ENCODE measurements around the gene SRPK2.
A peak's percentile ranks its signal among the peaks of the same experiment; 100 is the strongest.

The SRPK2 gene

DNA sequence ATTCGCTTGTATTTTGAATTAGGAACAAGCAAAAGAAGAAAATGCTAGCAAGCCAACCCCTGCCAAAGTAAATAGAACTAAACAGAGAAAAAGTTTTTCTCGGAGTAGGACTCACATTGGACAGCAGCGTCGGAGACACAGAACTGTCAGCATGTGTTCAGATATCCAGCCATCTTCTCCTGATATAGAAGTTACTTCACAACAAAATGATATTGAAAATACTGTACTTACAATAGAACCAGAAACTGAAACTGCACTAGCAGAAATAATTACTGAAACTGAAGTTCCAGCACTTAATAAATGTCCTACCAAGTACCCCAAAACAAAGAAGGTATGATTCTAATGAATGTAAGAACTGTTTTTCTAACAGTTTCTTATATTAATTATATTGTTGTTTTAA, 286.9 kb downstream of the SRPK2 start:
- no peak for DNase-seq (ENCODE audit: low read depth)
- no peak overlapping the region for H3K4me3 ChIP-seq (ENCODE audit: low read length)
- TF ChIP-seq, protein P1, sequence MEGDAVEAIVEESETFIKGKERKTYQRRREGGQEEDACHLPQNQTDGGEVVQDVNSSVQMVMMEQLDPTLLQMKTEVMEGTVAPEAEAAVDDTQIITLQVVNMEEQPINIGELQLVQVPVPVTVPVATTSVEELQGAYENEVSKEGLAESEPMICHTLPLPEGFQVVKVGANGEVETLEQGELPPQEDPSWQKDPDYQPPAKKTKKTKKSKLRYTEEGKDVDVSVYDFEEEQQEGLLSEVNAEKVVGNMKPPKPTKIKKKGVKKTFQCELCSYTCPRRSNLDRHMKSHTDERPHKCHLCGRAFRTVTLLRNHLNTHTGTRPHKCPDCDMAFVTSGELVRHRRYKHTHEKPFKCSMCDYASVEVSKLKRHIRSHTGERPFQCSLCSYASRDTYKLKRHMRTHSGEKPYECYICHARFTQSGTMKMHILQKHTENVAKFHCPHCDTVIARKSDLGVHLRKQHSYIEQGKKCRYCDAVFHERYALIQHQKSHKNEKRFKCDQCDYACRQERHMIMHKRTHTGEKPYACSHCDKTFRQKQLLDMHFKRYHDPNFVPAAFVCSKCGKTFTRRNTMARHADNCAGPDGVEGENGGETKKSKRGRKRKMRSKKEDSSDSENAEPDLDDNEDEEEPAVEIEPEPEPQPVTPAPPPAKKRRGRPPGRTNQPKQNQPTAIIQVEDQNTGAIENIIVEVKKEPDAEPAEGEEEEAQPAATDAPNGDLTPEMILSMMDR (conservative IDR thresholded peaks at IDR 0.05; ENCODE audit: low read depth, low read length) = no peak

DNA sequence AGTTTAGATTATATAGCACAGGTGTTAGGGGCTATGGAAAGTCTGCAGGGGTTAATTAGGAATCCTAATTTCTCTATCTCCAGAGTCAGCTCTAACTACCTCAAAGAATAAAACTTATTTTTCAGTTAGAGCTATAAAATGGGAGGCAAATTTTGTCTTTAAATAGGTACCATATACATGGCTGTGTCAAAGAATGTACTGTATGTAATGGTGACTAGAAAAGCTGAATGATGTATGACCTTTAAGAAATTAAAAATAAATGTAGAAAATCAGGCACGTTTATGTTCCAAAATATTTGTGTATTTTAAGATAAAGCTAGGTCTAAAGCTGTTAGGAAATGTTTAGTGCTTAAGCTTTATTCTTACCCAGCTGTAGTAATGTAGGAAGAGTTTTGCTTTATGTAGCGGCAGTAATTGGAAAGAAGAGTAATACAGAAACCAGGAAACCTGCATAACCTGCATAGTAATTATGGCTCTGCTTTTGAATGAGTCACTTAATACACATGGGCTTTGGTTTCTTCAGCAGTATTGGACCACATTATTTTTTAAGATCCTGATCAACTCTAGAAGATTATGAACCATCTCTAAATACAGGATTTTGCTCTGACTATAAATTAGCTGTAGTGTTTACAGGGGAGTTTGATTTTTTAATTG, 289.7 kb downstream of the SRPK2 start:
- no peak overlapping the region for H3K4me3 ChIP-seq (ENCODE audit: low read length)
- peak; percentile 5 for DNase-seq (ENCODE audit: low read depth)
- TF ChIP-seq, protein P1 (conservative IDR thresholded peaks at IDR 0.05; ENCODE audit: low read depth, low read length) = no peak

DNA sequence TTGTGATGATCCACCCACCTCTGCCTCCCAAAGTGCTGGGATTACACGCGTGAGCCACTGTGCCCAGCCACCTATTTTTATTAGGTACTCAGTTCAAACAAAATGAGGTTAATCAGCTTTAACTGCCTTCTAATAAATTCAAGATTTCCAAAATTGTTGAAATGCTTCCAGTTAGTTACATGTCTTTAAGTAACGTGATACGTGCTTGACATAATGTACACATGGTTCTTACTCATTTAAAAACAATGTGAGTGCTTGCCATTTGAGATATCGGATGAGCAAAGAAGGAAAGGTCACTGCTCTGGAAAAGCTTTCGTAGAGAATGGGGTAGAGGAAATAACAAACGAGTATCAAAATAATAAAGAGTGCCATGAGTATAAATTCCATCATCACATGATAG, 291.1 kb downstream of the SRPK2 start:
- no peak overlapping the region for H3K4me3 ChIP-seq (ENCODE audit: low read length)
- TF ChIP-seq, protein P1 (conservative IDR thresholded peaks at IDR 0.05; ENCODE audit: low read depth, low read length) = no peak
- DNase-seq (ENCODE audit: low read depth) = peak; percentile 51

DNA sequence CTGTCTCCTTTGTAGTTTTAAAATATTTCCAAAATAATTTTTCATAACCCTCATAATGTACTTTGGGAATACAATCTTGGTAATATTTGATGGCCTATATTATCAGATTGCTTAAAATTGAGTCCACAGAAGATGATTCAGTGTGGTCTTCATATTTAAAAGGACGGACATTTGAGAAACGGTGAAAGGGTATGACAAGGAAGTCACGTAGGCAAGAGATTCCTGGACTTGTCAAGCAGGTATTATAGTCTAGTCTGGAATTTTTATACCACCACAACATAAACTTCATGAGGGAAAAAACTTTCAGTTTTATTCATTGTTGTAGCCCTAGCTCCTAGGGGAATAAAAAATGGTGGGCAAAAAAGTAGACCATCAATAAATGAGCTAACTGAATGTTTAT, 292.4 kb downstream of the SRPK2 start:
- no peak overlapping the region for H3K4me3 ChIP-seq (ENCODE audit: low read length)
- TF ChIP-seq, protein P1 (conservative IDR thresholded peaks at IDR 0.05; ENCODE audit: low read depth, low read length) = no peak
- DNase-seq (ENCODE audit: low read depth) = no peak

DNA sequence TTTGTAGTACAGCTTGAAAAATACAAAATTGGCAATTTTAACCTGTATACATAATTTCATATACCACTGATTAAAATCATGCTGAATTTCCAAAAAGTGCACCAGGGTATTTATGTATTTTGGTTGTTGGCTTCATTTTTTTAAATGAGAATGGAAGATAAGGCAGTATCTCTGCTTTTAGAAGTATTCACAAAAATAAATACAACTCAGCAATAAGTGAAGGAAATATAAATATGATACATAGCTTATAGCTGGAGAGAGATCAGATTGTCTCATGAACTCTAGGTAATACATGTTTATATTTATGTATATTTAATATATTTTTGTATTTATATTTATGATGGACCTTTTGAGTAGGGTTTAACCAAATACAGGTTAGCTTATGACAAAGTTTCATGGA, 293.8 kb downstream of the SRPK2 start:
- no peak overlapping the region for H3K4me3 ChIP-seq (ENCODE audit: low read length)
- DNase-seq (ENCODE audit: low read depth) = no peak
- TF ChIP-seq, protein P1 (conservative IDR thresholded peaks at IDR 0.05; ENCODE audit: low read depth, low read length) = no peak

DNA sequence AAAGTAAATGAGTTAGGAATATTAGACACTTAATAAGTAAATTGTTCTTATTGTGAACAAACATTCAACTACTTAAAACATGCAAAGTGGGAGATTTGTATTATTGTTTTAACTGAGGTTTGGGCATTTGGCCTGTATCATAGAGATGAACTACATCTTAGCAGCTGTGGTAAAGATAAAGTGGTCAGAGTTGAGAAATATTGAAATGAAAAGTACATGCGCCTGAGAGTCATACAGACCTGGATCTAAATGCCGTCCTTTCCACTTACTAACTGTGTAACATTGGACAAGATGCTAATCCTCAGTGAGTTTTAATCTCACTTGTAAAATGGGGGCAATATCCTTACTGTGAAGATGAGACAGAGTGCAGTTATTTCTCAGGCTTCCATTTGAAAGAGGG, 300.3 kb downstream of the SRPK2 start:
- TF ChIP-seq, protein P1 (conservative IDR thresholded peaks at IDR 0.05; ENCODE audit: low read depth, low read length) = no peak
- no peak overlapping the region for H3K4me3 ChIP-seq (ENCODE audit: low read length)
- DNase-seq (ENCODE audit: low read depth) = no peak

DNA sequence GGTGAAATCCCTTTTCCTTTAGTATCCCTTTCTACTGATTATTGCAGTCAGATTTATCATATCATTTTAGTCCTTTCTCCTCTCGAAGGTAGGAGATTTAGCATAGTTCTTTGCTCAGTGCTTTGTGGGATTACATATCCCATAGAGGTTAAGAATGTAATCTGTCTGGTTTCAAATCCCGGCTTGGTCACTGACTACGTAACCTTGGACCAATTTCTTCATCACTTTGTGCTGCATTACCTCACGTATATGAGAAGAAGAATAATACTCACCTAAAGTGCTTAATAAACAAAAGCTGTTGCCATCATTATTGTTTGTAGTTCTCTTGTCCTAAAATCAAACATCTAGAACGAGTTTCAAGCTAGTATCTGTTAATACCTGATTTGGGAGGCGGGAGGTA, 300.7 kb downstream of the SRPK2 start:
- H3K4me3 ChIP-seq (ENCODE audit: low read length) = no peak overlapping the region
- DNase-seq (ENCODE audit: low read depth) = no peak
- TF ChIP-seq, protein P1 (conservative IDR thresholded peaks at IDR 0.05; ENCODE audit: low read depth, low read length) = no peak

Data from retinal pigment epithelial cell (primary cell).